OCI-LY7 (cell line): Measurements from ENCODE around the gene TMEM217. TPM values are rescaled to one million over a fixed set of nuclear protein-coding genes. Genes with fewer than 3 reads are reported as not detected.
"Not testable (repeated sequence)": the region's sequence is repeated elsewhere in the genome, so short reads cannot be mapped to it uniquely, and the experiment has no call there.

ENCODE experiments used
- BruUV-seq: library from RNA; stranded (reverse); fragments of 400-500 nt; replicated peaks from 2 replicates; lab custom pipeline; 2021; lab: Mats Ljungman, UMichigan
- CTCF ChIA-PET: fragments of 300-600 bp; sonication (Branson Sonifier 250); formaldehyde crosslinking; loops from one replicate; lab custom pipeline; 2022; ENCODE audit warnings: antibody characterized with exemption; ENCODE audit not compliant: unreplicated experiment; lab: Charles Lee
- POLR2A ChIA-PET: fragments of 300-600 bp; sonication (Branson Sonifier 250); formaldehyde crosslinking; loops from one replicate; lab custom pipeline; 2022; ENCODE audit warnings: antibody characterized with exemption; lab: Charles Lee
- DNase-seq: peaks from one replicate; pipeline ENCODE4 v3.0.0-alpha.2; 2015; ENCODE audit warnings: low spot score
- H2AFZ ChIP-seq: fragments of 200-600 bp; sonication (generic), shearing (Covaris generic); 2 replicates; pipeline ENCODE4 v1.6.1; 2014; ENCODE audit warnings: mild to moderate bottlenecking, antibody characterized with exemption, low read length, moderate library complexity
- H3K27ac ChIP-seq: fragments of 200-600 bp; sonication (generic); 2 replicates; pipeline ENCODE4 v1.5.1; 2014; ENCODE audit warnings: mixed run types, low read depth, mild to moderate bottlenecking, moderate library complexity, low read length, inconsistent platforms; ENCODE audit not compliant: poor library complexity, severe bottlenecking
- H3K36me3 ChIP-seq: fragments of 200-600 bp; sonication (generic); 2 replicates; pipeline ENCODE4 v1.6.1; 2014; ENCODE audit warnings: mild to moderate bottlenecking, antibody characterized with exemption, low read length, moderate library complexity, mixed read lengths; ENCODE audit not compliant: insufficient read depth
- H3K4me1 ChIP-seq: fragments of 200-600 bp; sonication (generic); 2 replicates; pipeline ENCODE4 v1.5.1; 2014; ENCODE audit warnings: mild to moderate bottlenecking, low read length; ENCODE audit not compliant: insufficient read depth, poor library complexity, severe bottlenecking
- H3K4me2 ChIP-seq: fragments of 200-600 bp; sonication (generic); 2 replicates; pipeline ENCODE4 v1.6.1; 2014; ENCODE audit warnings: mild to moderate bottlenecking, low read length
- H3K4me3 ChIP-seq: fragments of 200-600 bp; sonication (generic); 2 replicates; pipeline ENCODE4 v1.5.1; 2014; ENCODE audit warnings: mild to moderate bottlenecking, low read depth, low read length; ENCODE audit not compliant: poor library complexity, severe bottlenecking
- H3K79me2 ChIP-seq: fragments of 200-600 bp; sonication (generic); 2 replicates; pipeline ENCODE4 v1.6.1; 2016; ENCODE audit warnings: low read depth, mild to moderate bottlenecking, low read length, moderate library complexity, mixed read lengths; ENCODE audit not compliant: insufficient read depth
- H3K9me2 ChIP-seq: fragments of 200-600 bp; sonication (generic); 2 replicates; pipeline ENCODE4 v1.6.1; 2016; ENCODE audit warnings: mild to moderate bottlenecking, low read length, mixed read lengths; ENCODE audit not compliant: insufficient read depth
- H3K9me3 ChIP-seq: fragments of 200-600 bp; sonication (generic); 2 replicates; pipeline ENCODE4 v1.6.1; 2014; ENCODE audit warnings: mild to moderate bottlenecking, mixed run types, low read length, mixed read lengths
- H4K20me1 ChIP-seq: fragments of 200-600 bp; sonication (generic); 2 replicates; pipeline ENCODE4 v1.6.1; 2014; ENCODE audit warnings: mild to moderate bottlenecking, antibody characterized with exemption, low read length, moderate library complexity, mixed read lengths; ENCODE audit not compliant: insufficient read depth
- EZH2phosphoT487 ChIP-seq: fragments of 200-600 bp; sonication (generic); IDR thresholded peaks from 2 replicates; pipeline ENCODE4 v1.6.1; 2018; ENCODE audit warnings: low read depth, borderline replicate concordance, mild to moderate bottlenecking, mixed run types, antibody characterized with exemption, low read length, moderate library complexity, mixed read lengths
- intact Hi-C: fragments of 100-400 bp; cut with micrococcal nuclease; formaldehyde crosslinking; loops from one replicate; pipeline ENCODE4 v1.10.0; 2022; ENCODE audit not compliant: unreplicated experiment
- total RNA-seq, 2 experiments: library from RNA; depleted of rRNA in 1 of 2; stranded (reverse); fragments of >200 nt in 1 of 2; shearing (Covaris generic) in 1 of 2; gene quantifications; 2 replicates each; pipeline ENCODE4 v1.2.3, GENCODE V29; 2014 to 2022
- TF ChIP-seq, protein P1 (sequence below): fragments of 200-600 bp; sonication (generic); conservative IDR thresholded peaks from 2 replicates; pipeline ENCODE4 v1.5.1; 2014; ENCODE audit warnings: mild to moderate bottlenecking, antibody characterized with exemption, low read length, moderate library complexity, mixed read lengths

Gene TMEM217
- total RNA-seq, 2 experiments from 2014 or later: 0.34 TPM; not detected in 1

- BruUV-seq: no TSS peak
- peak; percentile 37 for DNase-seq
- intact Hi-C loops: no loop called here
These were observed 75.0 kb downstream of the TMEM217 start for GRCh38 chr6:37182736-37183590.

GRCh38 chr6:37180610-37181009 lies 77.3 kb downstream of the TMEM217 start:
- BruUV-seq, H3K4me1 ChIP-seq, CTCF ChIA-PET, H3K36me3 ChIP-seq, H3K4me2 ChIP-seq, H3K9me2 ChIP-seq, H2AFZ ChIP-seq, intact Hi-C loops, H3K4me3 ChIP-seq, H3K79me2 ChIP-seq, H3K9me3 ChIP-seq, H4K20me1 ChIP-seq, H3K27ac ChIP-seq, DNase-seq: not testable (repeated sequence)
- POLR2A ChIA-PET: interaction anchor here (0.6 kb wide), 1 partner anchor 17 kb away, joined by 4 read pairs; no protein-coding TSS in a partner anchor

More at GRCh38 chr6:37182736-37183590, 75.0 kb downstream of the TMEM217 start:
- H3K4me1 ChIP-seq: no peaks in the 10 kb centered on the region
- H3K4me3 ChIP-seq: no peak overlapping the region
- no peak overlapping the region for H3K27ac ChIP-seq
- no peaks in the 10 kb centered on the region for H3K9me2 ChIP-seq
- H3K4me2 ChIP-seq: no peak overlapping the region
- H3K36me3 ChIP-seq: no peaks in the 10 kb centered on the region
- no peaks in the 10 kb centered on the region for H3K9me3 ChIP-seq
- CTCF ChIA-PET: no interaction called here
- POLR2A ChIA-PET: no interaction called here
- no peak overlapping the region for H2AFZ ChIP-seq
- no peaks in the 10 kb centered on the region for H4K20me1 ChIP-seq
- H3K79me2 ChIP-seq: no peaks in the 10 kb centered on the region
- no peak for TF ChIP-seq EZH2phosphoT487
- TF ChIP-seq, protein P1, sequence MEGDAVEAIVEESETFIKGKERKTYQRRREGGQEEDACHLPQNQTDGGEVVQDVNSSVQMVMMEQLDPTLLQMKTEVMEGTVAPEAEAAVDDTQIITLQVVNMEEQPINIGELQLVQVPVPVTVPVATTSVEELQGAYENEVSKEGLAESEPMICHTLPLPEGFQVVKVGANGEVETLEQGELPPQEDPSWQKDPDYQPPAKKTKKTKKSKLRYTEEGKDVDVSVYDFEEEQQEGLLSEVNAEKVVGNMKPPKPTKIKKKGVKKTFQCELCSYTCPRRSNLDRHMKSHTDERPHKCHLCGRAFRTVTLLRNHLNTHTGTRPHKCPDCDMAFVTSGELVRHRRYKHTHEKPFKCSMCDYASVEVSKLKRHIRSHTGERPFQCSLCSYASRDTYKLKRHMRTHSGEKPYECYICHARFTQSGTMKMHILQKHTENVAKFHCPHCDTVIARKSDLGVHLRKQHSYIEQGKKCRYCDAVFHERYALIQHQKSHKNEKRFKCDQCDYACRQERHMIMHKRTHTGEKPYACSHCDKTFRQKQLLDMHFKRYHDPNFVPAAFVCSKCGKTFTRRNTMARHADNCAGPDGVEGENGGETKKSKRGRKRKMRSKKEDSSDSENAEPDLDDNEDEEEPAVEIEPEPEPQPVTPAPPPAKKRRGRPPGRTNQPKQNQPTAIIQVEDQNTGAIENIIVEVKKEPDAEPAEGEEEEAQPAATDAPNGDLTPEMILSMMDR: no peak

DNA sequence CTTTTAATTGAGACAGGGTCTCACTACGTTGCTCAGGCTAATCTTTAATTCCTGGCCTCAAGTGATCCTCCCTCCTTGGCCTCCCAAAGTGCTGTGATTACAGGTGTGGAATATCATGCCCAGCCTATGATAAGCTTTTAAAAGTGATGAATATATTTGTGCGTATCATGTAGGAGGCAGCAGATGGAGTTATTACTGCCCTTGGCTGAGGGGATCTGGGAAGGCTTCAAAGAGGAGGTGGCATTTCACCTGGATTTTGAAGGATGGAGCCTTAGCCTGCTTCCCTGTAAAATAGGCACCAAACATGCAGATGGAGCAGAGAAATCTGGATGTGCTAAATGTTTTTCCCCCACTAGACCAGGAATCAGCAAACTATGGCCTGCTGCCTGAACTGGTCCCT lies 77.9 kb downstream of the TMEM217 start:
- POLR2A ChIA-PET: interaction anchor here (0.5 to 0.6 kb wide), 2 partner anchors 18 to 705 kb away, joined by 3 to 4 read pairs; no protein-coding TSS in a partner anchor
- BruUV-seq: no TSS peak

More for the DNA sequence above, 77.9 kb downstream of the TMEM217 start:
- Histone ChIP-seq H3K79me2 (no peaks in the 10 kb centered on the region), H3K27ac (no peak overlapping the region), H3K4me2 (no peak overlapping the region), H2AFZ (no peak overlapping the region), H4K20me1 (no peaks in the 10 kb centered on the region), H3K4me3 (no peak overlapping the region), H3K9me3 (no peaks in the 10 kb centered on the region), H3K9me2 (no peaks in the 10 kb centered on the region), H3K4me1 (peaks cover 7% of the 10 kb centered on the region), H3K36me3 (peaks cover 14% of the 10 kb centered on the region)
- CTCF ChIA-PET: no interaction called here
- no peak for DNase-seq
- TF ChIP-seq EZH2phosphoT487: no peak
- TF ChIP-seq, protein P1: no peak
- intact Hi-C loops: no loop called here
